NCI-H2029 treated with DMSO at 0.1 percent for 48 hours (cell line): ENCODE data around the gene TERT.

ENCODE experiments used
- DNase-seq: peaks from one replicate; lab custom pipeline; 2025; lab: John Stamatoyannopoulos, UW

Gene TERT

DNA sequence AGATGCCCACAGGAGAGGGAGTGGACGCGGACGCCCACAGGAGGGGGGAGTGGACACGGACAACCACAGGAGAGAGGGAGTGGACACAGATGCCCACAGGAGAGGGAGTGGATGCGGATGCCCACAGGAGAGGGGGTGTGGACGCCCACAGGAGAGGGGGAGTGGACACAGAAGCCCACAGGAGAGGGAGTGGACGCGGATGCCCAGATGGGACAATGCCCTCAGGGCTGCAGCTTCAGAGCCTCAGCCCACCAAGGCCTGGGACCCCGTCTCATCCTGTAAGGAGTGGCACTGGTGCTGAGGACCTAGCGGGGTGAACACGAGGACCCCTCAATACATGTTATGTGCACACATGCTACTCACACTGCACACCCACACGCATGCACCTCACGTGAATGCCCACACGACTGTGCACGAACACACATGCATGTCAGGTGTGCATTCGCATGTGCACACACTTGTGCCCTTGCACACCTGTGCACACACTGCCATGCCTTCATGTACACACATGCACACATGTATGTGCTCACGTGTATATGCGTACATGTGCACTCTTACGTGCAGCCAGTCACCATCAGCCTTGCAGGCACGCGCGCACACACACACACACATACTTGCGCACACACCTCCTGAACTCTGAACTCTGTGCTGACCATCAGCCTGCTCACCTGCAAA, 34.9 kb downstream of the TERT start:
- no peak for DNase-seq

DNA sequence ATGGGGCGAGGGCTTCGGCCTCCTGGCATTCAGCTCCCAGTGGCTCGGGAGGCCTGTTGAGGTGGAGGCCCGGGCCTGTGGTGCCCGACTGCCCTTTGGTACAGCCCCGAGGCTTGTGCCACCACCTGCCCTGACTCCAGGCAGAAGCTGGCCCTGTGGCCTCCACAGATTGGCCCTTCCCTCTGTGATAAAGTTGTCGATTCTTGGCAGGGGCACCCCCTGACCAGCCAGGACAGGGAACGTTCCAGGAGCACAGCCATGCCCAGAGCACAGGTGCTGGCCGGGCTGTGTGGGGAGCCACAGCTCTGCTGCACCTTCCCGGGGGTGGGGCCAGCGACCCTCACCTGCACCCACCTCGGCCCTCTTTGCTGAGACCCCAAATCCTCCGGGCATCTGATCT, 37.0 kb downstream of the TERT start:
- DNase-seq, result no peak

DNA sequence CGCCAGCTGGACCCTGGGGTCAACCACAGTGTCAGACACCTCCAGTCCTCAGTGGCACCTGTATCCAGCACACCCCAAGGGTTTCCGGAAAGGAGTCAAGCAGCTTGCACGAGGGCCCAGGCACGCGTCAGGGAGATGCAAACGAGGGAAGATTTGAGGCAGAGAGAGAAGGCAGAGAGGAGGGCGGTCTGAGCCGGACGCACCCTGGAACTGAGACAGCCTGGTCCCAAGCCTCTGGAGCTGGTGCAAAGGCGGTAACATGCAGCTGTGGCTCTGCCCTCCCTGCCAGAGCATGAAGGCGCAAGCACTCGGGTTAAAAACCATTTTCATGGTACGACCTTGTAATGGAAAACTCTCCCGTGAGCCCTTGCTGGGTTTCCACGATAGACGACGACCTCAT, 37.5 kb downstream of the TERT start:
- no peak for DNase-seq

DNA sequence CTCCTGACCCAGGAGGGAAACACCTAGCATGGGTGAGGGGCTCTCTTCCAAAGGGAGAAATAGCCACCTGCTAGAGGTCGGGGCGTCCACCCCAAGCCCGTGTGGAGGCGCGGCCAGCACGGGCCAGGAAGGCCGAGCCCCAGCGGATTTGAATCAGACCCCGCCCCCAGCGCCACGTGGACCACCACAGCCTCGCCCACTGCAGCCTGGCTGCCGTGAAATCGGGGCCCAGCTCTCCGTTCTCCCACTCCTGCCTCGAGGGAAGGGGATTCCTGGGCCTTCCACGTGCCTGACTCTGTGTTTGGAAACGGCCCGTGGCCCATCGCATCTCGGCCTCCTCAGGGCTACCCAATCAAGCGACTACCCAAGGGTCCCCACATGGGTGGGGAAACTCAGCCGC, 38.1 kb downstream of the TERT start:
- no peak for DNase-seq

- DNase-seq, result no peak
Observed at GRCh38 chr5:1255081-1255561, 39.7 kb downstream of the TERT start.

DNA sequence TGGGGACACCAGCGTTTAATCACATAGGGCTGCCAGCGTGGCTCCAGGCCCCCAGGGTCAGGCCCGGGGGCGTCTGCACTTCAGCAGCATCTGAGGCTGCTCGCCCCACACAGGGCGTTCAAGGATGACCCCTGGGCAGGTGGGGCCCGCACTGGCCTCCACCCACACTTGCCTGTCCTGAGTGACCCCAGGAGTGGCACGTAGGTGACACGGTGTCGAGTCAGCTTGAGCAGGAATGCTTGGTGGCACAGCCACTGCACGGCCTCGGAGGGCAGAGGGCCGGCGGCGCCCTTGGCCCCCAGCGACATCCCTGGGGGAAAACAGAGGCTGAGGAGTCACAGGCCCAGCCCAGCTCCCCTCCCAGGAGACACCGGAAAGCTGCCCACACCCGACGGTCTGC, 40.7 kb downstream of the TERT start:
- no peak for DNase-seq

GRCh38 chr5:1253456-1254105, 41.3 kb downstream of the TERT start:
- DNase-seq, result no peak

GRCh38 chr5:1252681-1253080, 42.2 kb downstream of the TERT start:
- no peak for DNase-seq

DNA sequence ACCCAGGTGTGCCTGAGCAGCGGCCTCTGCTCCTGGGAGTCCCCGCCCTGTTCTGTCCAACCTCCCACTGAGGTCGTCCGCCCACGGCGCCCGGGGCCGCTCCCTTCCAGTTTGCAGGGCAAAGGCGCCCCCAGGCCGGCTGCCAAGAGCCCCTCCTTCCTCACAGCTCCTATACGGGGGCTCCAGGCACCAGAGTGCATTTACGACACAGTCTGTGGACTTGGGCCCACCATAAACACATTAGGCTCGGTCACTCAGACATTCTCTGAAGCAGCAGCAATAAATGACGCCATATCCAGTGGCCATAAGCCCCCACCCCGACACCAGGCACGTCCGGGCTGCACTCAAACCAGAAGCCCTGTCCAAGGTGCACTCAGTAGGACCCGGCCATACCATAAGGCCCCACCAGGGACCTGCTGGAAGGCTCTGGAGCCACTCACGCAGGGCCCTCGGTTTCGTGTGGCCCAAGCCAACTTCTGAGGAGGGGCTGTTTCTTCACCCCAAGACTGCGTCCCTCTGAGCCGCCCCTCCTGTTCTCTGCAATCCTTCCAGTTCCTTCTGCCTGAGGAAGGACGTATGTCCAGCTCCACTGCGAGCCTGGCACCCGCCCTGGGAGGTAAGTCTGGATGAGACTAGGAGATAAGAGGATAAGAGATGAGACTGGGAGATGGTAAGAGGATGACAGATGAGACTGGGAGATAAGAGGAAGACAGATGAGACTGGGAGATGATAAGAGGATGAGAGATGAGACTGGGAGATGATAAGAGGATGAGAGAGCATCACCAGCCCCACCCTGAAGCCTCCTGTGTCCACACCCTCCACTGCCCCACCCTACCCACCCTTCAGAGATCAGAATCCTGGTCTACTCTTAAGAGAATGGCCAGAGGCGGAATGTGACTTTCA, 42.9 kb downstream of the TERT start:
- no peak for DNase-seq

DNA sequence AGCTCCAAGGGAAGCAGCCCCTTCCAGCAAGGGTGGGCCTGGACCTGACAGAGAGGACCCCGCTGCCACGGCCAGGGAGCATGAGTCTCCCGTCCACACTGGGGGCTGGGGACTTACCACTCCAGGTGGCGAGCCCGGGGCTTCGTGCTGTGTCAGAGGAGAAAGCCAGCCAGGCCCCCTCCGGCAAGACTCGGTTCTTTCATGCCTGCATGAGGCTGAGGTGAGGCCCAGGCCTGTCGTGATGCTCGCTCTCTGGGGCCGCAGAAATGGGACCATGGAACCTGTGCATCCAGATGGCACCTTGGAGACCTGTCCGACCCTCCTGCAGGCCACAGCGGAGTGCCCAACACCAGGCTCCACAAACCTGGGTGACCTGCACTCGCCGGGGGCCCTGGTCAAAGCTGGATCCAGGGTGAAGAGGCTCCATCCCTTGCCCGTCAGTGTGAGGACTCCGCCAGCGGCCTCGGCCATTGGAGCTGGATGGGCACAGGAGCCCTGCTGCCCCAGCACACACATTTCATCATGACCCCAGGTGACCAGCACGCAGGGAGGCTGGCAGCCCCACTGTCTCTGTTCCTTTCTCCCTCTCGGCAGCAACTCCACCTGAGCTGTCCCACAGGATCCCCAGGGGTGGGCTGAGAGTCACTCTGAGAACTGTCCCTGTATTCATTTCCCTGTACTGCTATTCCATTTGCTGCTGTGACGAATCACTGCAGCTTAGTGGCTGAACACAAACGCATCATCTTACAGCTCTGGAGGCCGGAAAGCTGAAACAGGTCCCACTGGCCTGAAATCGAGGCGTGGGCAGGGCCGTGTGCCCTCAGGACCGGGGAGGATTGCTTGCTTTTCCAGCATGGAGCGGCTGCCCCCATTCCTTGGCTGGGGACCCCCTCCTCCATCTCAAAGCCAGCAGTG, 45.2 kb downstream of the TERT start:
- DNase-seq, result no peak

- DNase-seq, result no peak
Observed at GRCh38 chr5:1247811-1248210, 47.1 kb downstream of the TERT start.

- DNase-seq, result peak; percentile 23
Observed at GRCh38 chr5:1246711-1247431, 48.0 kb downstream of the TERT start.

- no peak for DNase-seq
Observed at GRCh38 chr5:1245905-1246576, 48.8 kb downstream of the TERT start.

DNA sequence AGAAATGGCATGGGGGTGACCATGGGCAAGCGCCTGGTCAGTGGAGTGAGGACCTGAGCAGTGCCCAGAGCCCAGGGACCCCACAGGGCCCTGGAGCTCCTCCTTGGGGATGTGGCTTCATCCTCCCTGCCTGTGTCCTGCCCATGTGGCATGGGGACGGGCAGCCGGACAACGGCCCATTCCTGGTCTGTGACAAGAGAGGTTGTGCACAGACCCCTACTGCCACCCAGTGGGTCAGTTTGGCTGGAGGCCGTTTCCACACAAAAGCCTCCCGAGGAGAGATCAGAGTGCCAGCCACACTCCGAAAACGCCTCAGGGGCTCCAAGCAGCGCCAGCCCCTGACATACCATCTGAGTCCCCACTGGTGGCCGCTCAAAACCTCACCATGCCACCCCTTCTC, 49.9 kb downstream of the TERT start:
- DNase-seq, result no peak

DNA sequence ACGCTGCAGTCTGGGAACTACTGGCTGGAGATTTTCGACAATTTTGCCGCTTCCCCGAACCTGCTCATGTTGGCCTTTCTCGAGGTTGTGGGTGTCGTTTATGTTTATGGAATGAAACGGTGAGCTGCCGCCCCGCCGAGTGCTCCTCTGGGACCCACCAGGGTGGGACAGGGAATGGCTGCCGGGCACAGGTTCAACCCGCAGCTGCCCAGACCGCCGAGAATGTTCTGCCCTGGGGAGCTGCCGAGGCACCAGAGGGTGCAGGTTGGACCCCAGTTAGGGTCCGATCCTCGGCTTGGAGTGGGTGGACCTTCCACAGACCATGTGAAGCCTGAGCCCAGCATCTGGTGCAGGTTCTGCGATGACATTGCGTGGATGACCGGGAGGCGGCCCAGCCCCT, 50.6 kb downstream of the TERT start:
- DNase-seq, result no peak

DNA sequence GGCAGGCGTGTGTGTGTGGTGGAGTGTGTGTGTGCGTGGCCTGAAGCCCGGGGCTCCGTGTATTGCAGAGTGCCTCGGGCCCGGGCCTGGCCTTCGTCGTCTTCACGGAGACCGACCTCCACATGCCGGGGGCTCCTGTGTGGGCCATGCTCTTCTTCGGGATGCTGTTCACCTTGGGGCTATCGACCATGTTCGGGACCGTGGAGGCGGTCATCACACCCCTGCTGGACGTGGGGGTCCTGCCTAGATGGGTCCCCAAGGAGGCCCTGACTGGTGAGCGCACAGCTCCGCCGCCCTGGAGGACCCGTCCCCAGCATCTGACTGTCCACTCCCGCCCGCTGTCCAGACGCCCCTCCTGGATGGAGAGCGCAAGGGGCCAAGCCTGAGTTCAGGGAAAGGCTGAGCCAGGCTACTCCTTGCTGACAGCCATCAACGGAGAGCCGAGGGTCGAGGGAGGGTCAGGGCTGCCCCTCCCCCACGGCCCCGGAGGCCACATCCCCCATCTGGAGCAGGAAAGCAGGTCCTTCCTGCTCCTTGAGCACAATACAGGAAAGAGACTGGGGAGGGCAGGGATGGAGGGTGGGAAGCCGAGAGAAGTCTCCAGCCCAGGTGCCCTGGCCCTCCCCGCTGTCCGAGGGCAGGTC, 51.3 kb downstream of the TERT start:
- DNase-seq, result no peak

DNA sequence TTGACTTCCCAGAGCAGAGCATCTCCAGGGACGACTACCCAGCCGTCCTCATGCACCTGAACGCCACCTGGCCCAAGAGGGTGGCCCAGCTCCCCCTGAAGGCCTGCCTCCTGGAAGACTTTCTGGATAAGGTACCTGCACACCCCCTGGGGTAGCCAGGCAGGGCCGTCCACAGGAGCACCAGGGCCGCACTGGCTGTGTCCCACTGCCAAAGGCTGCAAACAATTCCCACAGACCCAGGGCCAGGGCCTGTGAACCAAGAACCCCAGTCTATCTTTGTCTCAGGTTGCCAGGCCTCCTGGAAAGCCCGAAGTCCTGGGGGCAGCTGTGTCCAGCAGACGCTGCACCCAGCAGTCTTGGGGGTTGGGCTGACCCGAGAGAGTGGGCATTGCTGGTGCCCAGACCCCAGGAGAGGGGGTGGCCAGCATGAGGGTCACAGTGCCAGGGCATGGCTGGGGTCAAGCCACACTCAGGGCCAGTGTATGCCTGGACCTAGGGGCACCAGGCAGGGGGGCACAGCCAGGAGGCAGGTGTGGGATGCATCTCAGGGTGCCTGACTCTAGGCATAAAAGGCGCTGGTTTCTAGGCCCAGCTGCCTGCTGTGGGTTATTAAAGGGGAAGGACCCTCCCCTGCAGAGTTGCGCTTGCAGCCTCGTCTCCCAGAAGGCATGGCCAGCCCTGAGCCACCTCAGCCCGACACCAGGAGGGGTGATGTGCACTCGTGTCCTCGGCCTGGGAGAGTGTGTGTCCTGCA, 52.0 kb downstream of the TERT start:
- DNase-seq, result no peak

GRCh38 chr5:1241509-1242080, 53.3 kb downstream of the TERT start:
- no peak for DNase-seq
